ENCODE measurements around the gene RNF167.

The RNF167 gene

GRCh38 chr17:4973256-4974114 is 33.4 kb downstream of the RNF167 start:
- Histone ChIP-seq H3K4me3 (ENCODE audit: low read length, poor library complexity, severe bottlenecking) (no peak overlapping the region), H3K9ac (ENCODE audit: low read depth, low read length, poor library complexity, severe bottlenecking) (no peak overlapping the region), H3K27me3 (ENCODE audit: insufficient read depth, low read length, poor library complexity, severe bottlenecking) (no peaks in the 10 kb centered on the region), H3K4me2 (ENCODE audit: low read depth, low read length, poor library complexity, severe bottlenecking) (no peak overlapping the region), H3K9me3 (ENCODE audit: insufficient read depth, low read depth, low read length) (no peaks in the 10 kb centered on the region), H3K9me2 (replicated peaks; ENCODE audit: low read depth, low read length) (no peaks in the 10 kb centered on the region), H3K36me3 (ENCODE audit: insufficient read depth, low read length) (peaks cover 3% of the 10 kb centered on the region; the same call in 1 of the 2 replicates), H2AFZ (ENCODE audit: low read length) (no peak overlapping the region), H3F3A (ENCODE audit: low read depth) (no peaks in the 10 kb centered on the region), H4K20me1 (ENCODE audit: insufficient read depth, low read length, poor library complexity, severe bottlenecking) (no peaks in the 10 kb centered on the region), H3K79me2 (ENCODE audit: insufficient read depth, low read length) (peaks cover 13% of the 10 kb centered on the region), H3K4me1 (ENCODE audit: insufficient read depth, low read length, poor library complexity, severe bottlenecking) (peaks cover 15% of the 10 kb centered on the region)
- TF ChIP-seq CTCF (conservative IDR thresholded peaks at IDR 0.05; ENCODE audit: low read length) (no peak), EZH2phosphoT487 (IDR thresholded peaks at IDR 0.05; ENCODE audit: borderline replicate concordance) (no peak)

GRCh38 chr17:4974115-4974670 is 34.1 kb downstream of the RNF167 start:
- no peak overlapping the region for H2AFZ ChIP-seq (ENCODE audit: low read length)

GRCh38 chr17:4978726-4979125 is 38.7 kb downstream of the RNF167 start:
- no peaks in the 10 kb centered on the region for H4K20me1 ChIP-seq (ENCODE audit: insufficient read depth, low read length, poor library complexity, severe bottlenecking)
- TF ChIP-seq EZH2phosphoT487 (IDR thresholded peaks at IDR 0.05; ENCODE audit: borderline replicate concordance) (no peak), CTCF (conservative IDR thresholded peaks at IDR 0.05; ENCODE audit: low read length) (no peak)
- H3K4me1 ChIP-seq (ENCODE audit: insufficient read depth, low read length, poor library complexity, severe bottlenecking) = peaks cover 5% of the 10 kb centered on the region
- no peak overlapping the region for H2AFZ ChIP-seq (ENCODE audit: low read length)
- no peaks in the 10 kb centered on the region for H3K9me3 ChIP-seq (ENCODE audit: insufficient read depth, low read depth, low read length)
- H3K4me3 ChIP-seq (ENCODE audit: low read length, poor library complexity, severe bottlenecking) = no peak overlapping the region
- H3K79me2 ChIP-seq (ENCODE audit: insufficient read depth, low read length) = no peaks in the 10 kb centered on the region
- no peaks in the 10 kb centered on the region for H3F3A ChIP-seq (ENCODE audit: low read depth)
- no peak overlapping the region for H3K4me2 ChIP-seq (ENCODE audit: low read depth, low read length, poor library complexity, severe bottlenecking)
- H3K36me3 ChIP-seq (ENCODE audit: insufficient read depth, low read length) = peaks cover 8% of the 10 kb centered on the region; the same call in 1 of the 2 replicates
- H3K27me3 ChIP-seq (ENCODE audit: insufficient read depth, low read length, poor library complexity, severe bottlenecking) = no peaks in the 10 kb centered on the region
- H3K9ac ChIP-seq (ENCODE audit: low read depth, low read length, poor library complexity, severe bottlenecking) = no peak overlapping the region
- H3K9me2 ChIP-seq (replicated peaks; ENCODE audit: low read depth, low read length) = no peaks in the 10 kb centered on the region

More at GRCh38 chr17:4974115-4974670, 34.1 kb downstream of the RNF167 start:
- H3K9ac ChIP-seq (ENCODE audit: low read depth, low read length, poor library complexity, severe bottlenecking) = no peak overlapping the region
- H4K20me1 ChIP-seq (ENCODE audit: insufficient read depth, low read length, poor library complexity, severe bottlenecking) = no peaks in the 10 kb centered on the region
- peaks cover 6% of the 10 kb centered on the region; the same call in 1 of the 2 replicates for H3K79me2 ChIP-seq (ENCODE audit: insufficient read depth, low read length)
- no peaks in the 10 kb centered on the region for H3K9me2 ChIP-seq (replicated peaks; ENCODE audit: low read depth, low read length)
- H3K4me3 ChIP-seq (ENCODE audit: low read length, poor library complexity, severe bottlenecking) = no peak overlapping the region
- no peak for TF ChIP-seq EZH2phosphoT487 (IDR thresholded peaks at IDR 0.05; ENCODE audit: borderline replicate concordance)
- no peak for TF ChIP-seq CTCF (conservative IDR thresholded peaks at IDR 0.05; ENCODE audit: low read length)
- no peaks in the 10 kb centered on the region for H3K27me3 ChIP-seq (ENCODE audit: insufficient read depth, low read length, poor library complexity, severe bottlenecking)
- H3K4me2 ChIP-seq (ENCODE audit: low read depth, low read length, poor library complexity, severe bottlenecking) = no peak overlapping the region
- no peaks in the 10 kb centered on the region for H3K9me3 ChIP-seq (ENCODE audit: insufficient read depth, low read depth, low read length)
- H3K36me3 ChIP-seq (ENCODE audit: insufficient read depth, low read length) = peaks cover 3% of the 10 kb centered on the region; the same call in 1 of the 2 replicates
- no peaks in the 10 kb centered on the region for H3F3A ChIP-seq (ENCODE audit: low read depth)
- H3K4me1 ChIP-seq (ENCODE audit: insufficient read depth, low read length, poor library complexity, severe bottlenecking) = peaks cover 8% of the 10 kb centered on the region

Measured in Loucy (cell line).